ENCODE data around the gene FAM181B.
"Not testable (repeated sequence)": the region's sequence is repeated elsewhere in the genome, so short reads cannot be mapped to it uniquely, and the experiment has no call there.

DNA sequence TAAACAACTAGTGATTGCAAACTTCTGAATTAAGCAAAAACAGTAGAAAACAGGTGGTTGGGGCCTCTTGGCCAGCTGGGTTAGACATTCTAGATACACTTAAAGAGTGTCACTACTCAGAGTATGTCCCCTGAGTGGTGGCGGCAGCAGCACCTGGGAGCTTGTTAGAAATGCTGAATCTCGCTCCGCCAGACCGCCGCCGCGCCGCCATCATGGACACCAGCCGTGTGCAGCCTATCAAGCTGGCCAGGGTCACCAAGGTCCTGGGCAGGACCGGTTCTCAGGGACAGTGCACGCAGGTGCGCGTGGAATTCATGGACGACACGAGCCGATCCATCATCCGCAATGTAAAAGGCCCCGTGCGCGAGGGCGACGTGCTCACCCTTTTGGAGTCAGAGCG is 44.3 kb downstream of the FAM181B start:
- not testable (repeated sequence) for TF ChIP-seq POLR2A (IDR thresholded peaks at IDR 0.05)
- TF ChIP-seq, protein P1, sequence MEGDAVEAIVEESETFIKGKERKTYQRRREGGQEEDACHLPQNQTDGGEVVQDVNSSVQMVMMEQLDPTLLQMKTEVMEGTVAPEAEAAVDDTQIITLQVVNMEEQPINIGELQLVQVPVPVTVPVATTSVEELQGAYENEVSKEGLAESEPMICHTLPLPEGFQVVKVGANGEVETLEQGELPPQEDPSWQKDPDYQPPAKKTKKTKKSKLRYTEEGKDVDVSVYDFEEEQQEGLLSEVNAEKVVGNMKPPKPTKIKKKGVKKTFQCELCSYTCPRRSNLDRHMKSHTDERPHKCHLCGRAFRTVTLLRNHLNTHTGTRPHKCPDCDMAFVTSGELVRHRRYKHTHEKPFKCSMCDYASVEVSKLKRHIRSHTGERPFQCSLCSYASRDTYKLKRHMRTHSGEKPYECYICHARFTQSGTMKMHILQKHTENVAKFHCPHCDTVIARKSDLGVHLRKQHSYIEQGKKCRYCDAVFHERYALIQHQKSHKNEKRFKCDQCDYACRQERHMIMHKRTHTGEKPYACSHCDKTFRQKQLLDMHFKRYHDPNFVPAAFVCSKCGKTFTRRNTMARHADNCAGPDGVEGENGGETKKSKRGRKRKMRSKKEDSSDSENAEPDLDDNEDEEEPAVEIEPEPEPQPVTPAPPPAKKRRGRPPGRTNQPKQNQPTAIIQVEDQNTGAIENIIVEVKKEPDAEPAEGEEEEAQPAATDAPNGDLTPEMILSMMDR (IDR thresholded peaks at IDR 0.05) = not testable (repeated sequence)

All from ovary (tissue), 3 donors.